AG09309 (cell line): ENCODE data around the gene FREM3.

Experiments used
- DNase-seq: peaks from one replicate; pipeline ENCODE4 v3.0.0-alpha.2; 2010; ENCODE audit warnings: low read depth
- H3K4me3 ChIP-seq: 2 replicates; pipeline ENCODE4 v1.5.1; 2011; ENCODE audit warnings: mild to moderate bottlenecking, low read depth, low read length, moderate library complexity; ENCODE audit not compliant: control insufficient read depth
- TF ChIP-seq, protein P1 (sequence below): IDR thresholded peaks from 2 replicates; pipeline ENCODE4 v1.5.1; 2011; ENCODE audit warnings: mild to moderate bottlenecking, low read depth, low read length, inconsistent platforms; ENCODE audit not compliant: insufficient read depth, control insufficient read depth; ENCODE audit errors: missing control alignments

Gene FREM3

DNA sequence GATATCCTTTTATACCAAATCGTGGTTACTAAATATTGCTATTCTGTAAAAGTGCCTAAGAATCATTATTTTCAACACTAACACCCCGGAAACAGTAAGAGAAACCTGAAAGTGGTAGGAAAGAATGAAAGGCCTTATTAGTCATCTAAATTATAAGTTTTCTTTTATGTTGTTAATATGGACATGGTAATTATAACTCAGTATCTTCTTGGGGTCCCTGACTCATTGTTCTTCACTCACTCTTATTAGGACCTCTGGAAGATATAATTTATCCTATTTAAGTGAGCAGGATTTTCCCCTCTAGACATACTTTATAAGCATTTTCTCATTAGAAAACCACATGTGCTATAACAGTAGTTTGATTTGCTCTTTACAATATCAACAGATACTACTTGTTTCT lies 136.0 kb downstream of the FREM3 start:
- DNase-seq: no peak
- H3K4me3 ChIP-seq: no peak overlapping the region
- TF ChIP-seq, protein P1, sequence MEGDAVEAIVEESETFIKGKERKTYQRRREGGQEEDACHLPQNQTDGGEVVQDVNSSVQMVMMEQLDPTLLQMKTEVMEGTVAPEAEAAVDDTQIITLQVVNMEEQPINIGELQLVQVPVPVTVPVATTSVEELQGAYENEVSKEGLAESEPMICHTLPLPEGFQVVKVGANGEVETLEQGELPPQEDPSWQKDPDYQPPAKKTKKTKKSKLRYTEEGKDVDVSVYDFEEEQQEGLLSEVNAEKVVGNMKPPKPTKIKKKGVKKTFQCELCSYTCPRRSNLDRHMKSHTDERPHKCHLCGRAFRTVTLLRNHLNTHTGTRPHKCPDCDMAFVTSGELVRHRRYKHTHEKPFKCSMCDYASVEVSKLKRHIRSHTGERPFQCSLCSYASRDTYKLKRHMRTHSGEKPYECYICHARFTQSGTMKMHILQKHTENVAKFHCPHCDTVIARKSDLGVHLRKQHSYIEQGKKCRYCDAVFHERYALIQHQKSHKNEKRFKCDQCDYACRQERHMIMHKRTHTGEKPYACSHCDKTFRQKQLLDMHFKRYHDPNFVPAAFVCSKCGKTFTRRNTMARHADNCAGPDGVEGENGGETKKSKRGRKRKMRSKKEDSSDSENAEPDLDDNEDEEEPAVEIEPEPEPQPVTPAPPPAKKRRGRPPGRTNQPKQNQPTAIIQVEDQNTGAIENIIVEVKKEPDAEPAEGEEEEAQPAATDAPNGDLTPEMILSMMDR: no peak

DNA sequence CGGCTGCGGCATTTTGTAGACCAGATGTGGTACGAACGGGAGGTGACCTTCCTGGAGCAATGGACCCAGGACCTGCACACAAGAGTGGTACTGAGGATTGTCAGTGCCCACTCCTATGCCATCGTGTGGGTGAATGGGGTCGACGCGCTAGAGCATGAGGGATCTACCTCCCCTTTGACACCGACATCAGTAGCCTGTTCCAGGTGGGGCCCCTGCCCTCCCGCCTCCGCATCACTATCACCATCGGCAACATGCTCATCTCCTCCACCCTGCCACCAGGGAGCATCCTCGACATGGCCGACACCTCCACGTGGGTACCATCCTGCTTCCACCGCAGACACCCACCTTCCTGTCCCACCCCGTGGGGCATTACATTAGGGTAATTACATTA lies 140.7 kb downstream of the FREM3 start:
- peak overlapping the region; percentile 65 for H3K4me3 ChIP-seq
- TF ChIP-seq, protein P1: no peak
- DNase-seq: no peak

DNA sequence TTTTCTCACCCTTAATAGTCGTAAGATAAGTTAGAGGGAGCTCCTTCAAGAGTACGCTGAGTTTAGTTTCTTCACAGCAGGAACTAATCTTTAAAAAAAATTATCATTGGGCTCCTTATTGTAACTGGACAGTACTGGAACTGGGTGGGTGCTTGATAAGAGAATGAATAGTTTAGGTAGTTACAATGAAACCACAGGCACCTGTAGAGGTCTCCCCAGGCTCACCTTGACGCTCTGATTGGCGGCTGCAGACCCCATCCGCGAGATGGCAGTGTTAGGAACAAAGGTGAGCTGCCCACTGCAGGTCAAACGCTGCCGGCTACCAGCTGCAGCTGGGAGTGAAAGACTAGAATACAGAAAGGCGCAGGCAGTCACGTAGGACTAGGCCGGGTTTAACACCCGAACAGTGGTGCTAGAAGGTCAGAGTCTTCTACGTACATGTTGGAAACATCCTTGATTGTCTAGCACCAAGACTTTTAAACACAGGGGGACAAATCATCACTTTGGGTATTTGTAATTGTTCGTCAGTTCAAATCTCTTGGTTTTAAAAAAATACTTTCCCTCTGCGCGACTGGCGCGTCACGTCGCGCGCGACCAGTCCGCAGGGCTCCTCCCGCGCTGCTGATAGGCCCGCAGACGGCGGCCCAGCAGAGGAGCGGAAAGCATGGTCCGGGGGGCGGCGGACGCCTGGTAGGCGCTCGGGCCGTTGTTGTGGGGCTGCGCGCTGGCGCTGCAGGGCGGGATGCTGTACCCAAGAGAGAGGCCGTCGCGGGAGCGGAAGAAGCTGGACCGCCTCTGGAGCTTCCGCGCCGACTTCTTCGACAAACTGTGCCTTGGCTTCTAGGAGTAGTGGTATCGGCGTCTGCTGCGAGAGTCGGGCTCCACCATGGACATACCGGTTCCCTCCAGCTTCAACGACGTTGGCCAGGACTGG lies 141.4 kb downstream of the FREM3 start:
- DNase-seq: peak; percentile 2
- H3K4me3 ChIP-seq: peak overlapping the region; percentile 65
- TF ChIP-seq, protein P1: peak; percentile 41

DNA sequence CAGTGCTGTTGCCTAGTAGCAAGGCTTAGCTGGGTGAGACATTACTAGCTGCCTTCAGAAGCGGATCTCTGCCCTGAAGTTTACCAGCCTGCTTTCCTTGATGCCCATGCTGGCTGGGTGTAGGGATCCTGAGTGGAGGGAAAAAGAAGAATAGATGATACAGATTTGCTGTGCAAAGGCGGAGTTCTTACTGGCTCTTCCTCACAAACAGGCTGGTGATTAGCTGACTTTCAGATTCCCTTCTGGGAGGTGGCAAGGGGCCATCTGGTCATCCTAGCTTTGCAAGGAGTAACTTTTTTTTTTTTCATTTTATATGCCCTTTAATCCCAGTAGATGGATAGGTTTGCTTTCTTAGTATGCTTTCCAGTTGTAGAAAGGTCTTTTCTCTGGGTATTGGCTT lies 142.2 kb downstream of the FREM3 start:
- no peak for DNase-seq
- H3K4me3 ChIP-seq: no peak overlapping the region
- TF ChIP-seq, protein P1: no peak

DNA sequence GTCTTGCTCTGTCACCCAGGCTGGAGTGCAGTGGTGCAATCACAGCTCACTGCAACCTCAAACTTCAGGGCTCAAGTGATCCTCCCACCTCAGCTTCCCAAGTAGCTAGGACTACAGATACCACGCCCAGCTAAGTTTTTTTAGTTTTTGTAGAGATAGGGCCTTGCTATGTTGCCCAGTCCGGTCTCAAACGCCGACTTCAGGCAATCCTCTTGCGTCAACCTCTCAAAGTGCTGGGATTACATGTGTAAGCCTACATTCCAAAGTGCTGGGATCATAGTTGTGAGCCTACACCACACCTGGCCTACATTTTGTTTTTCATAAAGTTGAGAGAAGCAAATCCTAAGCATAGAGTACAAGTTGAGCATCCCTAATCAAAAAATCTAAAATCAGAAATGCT lies 144.8 kb downstream of the FREM3 start:
- no peak overlapping the region for H3K4me3 ChIP-seq
- TF ChIP-seq, protein P1: no peak
- no peak for DNase-seq

DNA sequence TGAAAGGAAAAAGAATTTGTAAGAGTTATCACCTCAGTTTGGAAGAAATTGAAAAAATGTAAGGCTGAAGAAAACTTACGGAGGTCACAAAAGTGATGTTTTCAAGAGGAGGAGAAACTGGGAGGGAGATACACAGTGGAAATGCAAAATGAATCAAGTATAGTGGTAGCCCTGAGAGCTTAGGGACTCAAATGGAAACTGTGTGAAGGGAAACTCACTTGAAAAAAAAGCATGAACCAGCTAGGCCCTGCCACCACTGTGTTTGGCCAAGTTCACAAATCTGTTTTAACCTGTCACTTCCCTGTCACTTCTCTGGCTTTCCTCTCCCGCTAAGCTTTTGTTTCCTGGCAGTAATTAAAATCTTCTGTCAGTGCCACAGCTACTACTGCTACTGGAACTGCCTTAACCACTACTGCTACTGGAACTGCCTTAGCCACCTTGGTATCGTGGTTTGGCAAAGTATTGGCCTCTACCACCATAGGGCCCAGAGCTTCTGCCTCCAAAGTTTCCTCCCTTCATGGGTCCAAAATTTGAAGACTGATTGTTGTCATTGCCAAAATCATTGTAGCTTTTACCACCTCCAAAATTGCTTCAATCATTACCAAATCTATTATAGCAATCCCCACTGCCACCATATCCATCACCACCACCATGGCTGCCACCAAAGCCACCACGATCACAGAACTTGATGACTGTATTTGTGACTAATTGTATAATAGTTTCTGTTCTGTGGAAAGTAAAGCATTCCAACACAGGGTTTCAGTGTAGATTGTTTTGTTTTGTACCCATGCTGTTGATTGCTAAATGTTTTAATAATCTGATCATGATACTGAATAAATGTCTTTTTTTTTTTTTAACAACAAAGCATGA lies 145.5 kb downstream of the FREM3 start:
- no peak overlapping the region for H3K4me3 ChIP-seq
- DNase-seq: no peak
- TF ChIP-seq, protein P1: no peak
